Stimulated activated naive B cell treated with anti-CD40 and anti-IgM and Interleukin-4, amounts not matched to agents 10 μg/mL and 1 μg/mL and 100 μg/mL, for 72 hours (primary cell): ENCODE data around the gene EIF2B1.
"Not testable (repeated sequence)": the region's sequence is repeated elsewhere in the genome, so short reads cannot be mapped to it uniquely, and the experiment has no call there.

ENCODE experiments used
- ATAC-seq, 2 donors: fragments of 150-1000 bp; cut with Tn5 transposase; replicated peaks; 2 replicates each; pipeline ENCODE4 v1.10.0; 2021; ENCODE audit warnings: moderate library complexity in 1 of 2
- DNase-seq: peaks from one replicate; pipeline ENCODE4 v3.0.0; 2021
- H3K27ac Mint-ChIP-seq: one replicate; pipeline ENCODE4 v1.8.0; 2022; ENCODE audit warnings: mild to moderate bottlenecking, mixed read lengths
- H3K27me3 Mint-ChIP-seq, 2 donors: one replicate each; pipeline ENCODE4 v1.8.0; 2022; ENCODE audit warnings: mixed read lengths in 2 of 2
- H3K36me3 Mint-ChIP-seq, 2 donors: one replicate each; pipeline ENCODE4 v1.8.0; 2022; ENCODE audit warnings: mixed read lengths in 2 of 2, mild to moderate bottlenecking in 1 of 2
- H3K4me1 Mint-ChIP-seq, 2 donors: one replicate each; pipeline ENCODE4 v1.8.0; 2022; ENCODE audit warnings: mixed read lengths in 2 of 2, mild to moderate bottlenecking in 1 of 2
- H3K4me3 Mint-ChIP-seq, 2 donors: one replicate each; pipeline ENCODE4 v1.8.0; 2022; ENCODE audit warnings: mild to moderate bottlenecking in 2 of 2, mixed read lengths in 2 of 2, moderate library complexity in 1 of 2
- H3K9me3 Mint-ChIP-seq, 2 donors: one replicate each; pipeline ENCODE4 v1.8.0; 2022; ENCODE audit warnings: mixed read lengths in 2 of 2, mild to moderate bottlenecking in 1 of 2

The EIF2B1 gene

GRCh38 chr12:123648401-123648800, 14.9 kb upstream of the EIF2B1 start:
- Mint-ChIP-seq H3K4me3 (no peak overlapping the region), H3K9me3 (no peaks in the 10 kb centered on the region), H3K27ac (no peak overlapping the region), H3K36me3 (peaks cover 19 to 37% of the 10 kb centered on the region in 2 donors), H3K4me1 (no peaks in the 10 kb centered on the region), H3K27me3 (no peaks in the 10 kb centered on the region)
- DNase-seq (no peak), ATAC-seq (no peak)

- Mint-ChIP-seq H3K27me3 (no peaks in the 10 kb centered on the region), H3K9me3 (no peaks in the 10 kb centered on the region), H3K4me3 (no peak overlapping the region), H3K27ac (no peak overlapping the region), H3K4me1 (no peaks in the 10 kb centered on the region), H3K36me3 (peaks cover 24 to 39% of the 10 kb centered on the region in 2 donors)
- ATAC-seq (no peak), DNase-seq (no peak)
Observed at GRCh38 chr12:123645878-123646277, 12.4 kb upstream of the EIF2B1 start.

- no peak for ATAC-seq
- H3K36me3 Mint-ChIP-seq, result peaks cover 22 to 35% of the 10 kb centered on the region in 2 donors
Observed at GRCh38 chr12:123645380-123645779, 11.9 kb upstream of the EIF2B1 start.

GRCh38 chr12:123643911-123644310, 10.4 kb upstream of the EIF2B1 start:
- Mint-ChIP-seq H3K4me3 (no peak overlapping the region), H3K27me3 (no peaks in the 10 kb centered on the region), H3K27ac (no peak overlapping the region), H3K9me3 (no peaks in the 10 kb centered on the region), H3K4me1 (no peaks in the 10 kb centered on the region), H3K36me3 (peaks cover 23 to 36% of the 10 kb centered on the region in 2 donors)
- ATAC-seq (no peak), DNase-seq (no peak)

More at GRCh38 chr12:123645380-123645779, 11.9 kb upstream of the EIF2B1 start:
- Mint-ChIP-seq H3K9me3 (no peaks in the 10 kb centered on the region), H3K4me3 (no peak overlapping the region), H3K4me1 (no peaks in the 10 kb centered on the region), H3K27me3 (no peaks in the 10 kb centered on the region), H3K27ac (no peak overlapping the region)
- no peak for DNase-seq

GRCh38 chr12:123634142-123634561, 666 bp upstream of the EIF2B1 start:
- Mint-ChIP-seq H3K4me1 (peaks cover 8 to 18% of the 10 kb centered on the region in 2 donors), H3K27me3 (no peaks in the 10 kb centered on the region), H3K4me3 (peak overlapping the region; percentile 96 to 99), H3K9me3 (no peaks in the 10 kb centered on the region), H3K36me3 (peaks cover 17 to 32% of the 10 kb centered on the region in 2 donors), H3K27ac (peak overlapping the region; percentile 99)
- ATAC-seq, result no peak
- peak; percentile 4 for DNase-seq

- Mint-ChIP-seq H3K9me3 (no peaks in the 10 kb centered on the region), H3K27ac (no peak overlapping the region), H3K27me3 (no peaks in the 10 kb centered on the region), H3K4me3 (no peak overlapping the region), H3K4me1 (peaks cover 0 to 6% of the 10 kb centered on the region in 2 donors), H3K36me3 (peaks cover 29 to 56% of the 10 kb centered on the region in 2 donors)
- DNase-seq (no peak), ATAC-seq (no peak)
Observed at GRCh38 chr12:123621619-123622530, 11.6 kb downstream of the EIF2B1 start.

- H3K27me3 Mint-ChIP-seq, result no peaks in the 10 kb centered on the region
- no peak overlapping the region for H3K27ac Mint-ChIP-seq
- H3K36me3 Mint-ChIP-seq, result peaks cover 26 to 56% of the 10 kb centered on the region in 2 donors
- DNase-seq, result no peak
- H3K4me1 Mint-ChIP-seq, result peaks cover 0 to 6% of the 10 kb centered on the region in 2 donors
- no peak overlapping the region for H3K4me3 Mint-ChIP-seq
- no peaks in the 10 kb centered on the region for H3K9me3 Mint-ChIP-seq
- ATAC-seq, result no peak
Observed at GRCh38 chr12:123621101-123621500, 12.4 kb downstream of the EIF2B1 start.

- Mint-ChIP-seq H3K9me3 (no peaks in the 10 kb centered on the region), H3K4me1 (peaks cover 0 to 6% of the 10 kb centered on the region in 2 donors), H3K27ac (peak overlapping the region; percentile 5), H3K27me3 (no peaks in the 10 kb centered on the region), H3K4me3 (no peak overlapping the region), H3K36me3 (peaks cover 32 to 61% of the 10 kb centered on the region in 2 donors)
- ATAC-seq (no peak), DNase-seq (no peak)
Observed at GRCh38 chr12:123617580-123617979, 15.9 kb downstream of the EIF2B1 start.

GRCh38 chr12:123617144-123617543, 16.3 kb downstream of the EIF2B1 start:
- Mint-ChIP-seq H3K27me3 (no peaks in the 10 kb centered on the region), H3K9me3 (no peaks in the 10 kb centered on the region), H3K4me1 (peaks cover 0 to 6% of the 10 kb centered on the region in 2 donors), H3K36me3 (peaks cover 31 to 63% of the 10 kb centered on the region in 2 donors), H3K4me3 (no peak overlapping the region), H3K27ac (no peak overlapping the region)
- DNase-seq (no peak), ATAC-seq (no peak)

GRCh38 chr12:123614531-123614930, 19.0 kb downstream of the EIF2B1 start:
- Mint-ChIP-seq H3K27ac (no peak overlapping the region), H3K9me3 (no peaks in the 10 kb centered on the region), H3K4me1 (peaks cover 0 to 5% of the 10 kb centered on the region in 2 donors), H3K27me3 (no peaks in the 10 kb centered on the region), H3K4me3 (no peak overlapping the region), H3K36me3 (peaks cover 33 to 59% of the 10 kb centered on the region in 2 donors)
- no peak for ATAC-seq
- DNase-seq, result no peak

GRCh38 chr12:123614110-123614509, 19.4 kb downstream of the EIF2B1 start:
- no peak for DNase-seq
- Mint-ChIP-seq H3K4me1 (peaks cover 0 to 3% of the 10 kb centered on the region in 2 donors), H3K27ac (no peak overlapping the region), H3K36me3 (peaks cover 30 to 56% of the 10 kb centered on the region in 2 donors), H3K4me3 (no peak overlapping the region), H3K9me3 (no peaks in the 10 kb centered on the region), H3K27me3 (no peaks in the 10 kb centered on the region)
- ATAC-seq, result no peak

- no peaks in the 10 kb centered on the region for H3K9me3 Mint-ChIP-seq
- peak overlapping the region; percentile 79 for H3K27ac Mint-ChIP-seq
- ATAC-seq (no peak), DNase-seq (no peak)
- H3K27me3 Mint-ChIP-seq, result no peaks in the 10 kb centered on the region
- H3K4me1 Mint-ChIP-seq, result peaks cover 4 to 5% of the 10 kb centered on the region in 2 donors
- H3K4me3 Mint-ChIP-seq, result no peak overlapping the region
- peaks cover 28 to 47% of the 10 kb centered on the region in 2 donors for H3K36me3 Mint-ChIP-seq
Observed at GRCh38 chr12:123608182-123608581, 25.3 kb downstream of the EIF2B1 start.

GRCh38 chr12:123607756-123608155, 25.7 kb downstream of the EIF2B1 start:
- Mint-ChIP-seq H3K4me3 (no peak overlapping the region), H3K9me3 (no peaks in the 10 kb centered on the region), H3K27ac (no peak overlapping the region), H3K27me3 (no peaks in the 10 kb centered on the region), H3K4me1 (peaks cover 8 to 10% of the 10 kb centered on the region in 2 donors), H3K36me3 (peaks cover 27 to 48% of the 10 kb centered on the region in 2 donors)
- DNase-seq, result no peak
- no peak for ATAC-seq

GRCh38 chr12:123603495-123603894, 30.0 kb downstream of the EIF2B1 start:
- ATAC-seq, DNase-seq, H3K27ac Mint-ChIP-seq, H3K9me3 Mint-ChIP-seq, H3K27me3 Mint-ChIP-seq: not testable (repeated sequence)
- Mint-ChIP-seq H3K4me3 (peak overlapping the region in 1 of 2 donors; percentile 89), H3K36me3 (peaks cover 18 to 43% of the 10 kb centered on the region in 2 donors), H3K4me1 (peaks cover 19 to 21% of the 10 kb centered on the region in 2 donors)
